ENCODE results near the gene SERPINE2. TPM values are rescaled to one million over a fixed set of nuclear protein-coding genes. Genes with fewer than 3 reads are reported as not detected.

SERPINE2 gene
- total RNA-seq, 1 donor from 2014 or later, result 69.1 TPM

DNA sequence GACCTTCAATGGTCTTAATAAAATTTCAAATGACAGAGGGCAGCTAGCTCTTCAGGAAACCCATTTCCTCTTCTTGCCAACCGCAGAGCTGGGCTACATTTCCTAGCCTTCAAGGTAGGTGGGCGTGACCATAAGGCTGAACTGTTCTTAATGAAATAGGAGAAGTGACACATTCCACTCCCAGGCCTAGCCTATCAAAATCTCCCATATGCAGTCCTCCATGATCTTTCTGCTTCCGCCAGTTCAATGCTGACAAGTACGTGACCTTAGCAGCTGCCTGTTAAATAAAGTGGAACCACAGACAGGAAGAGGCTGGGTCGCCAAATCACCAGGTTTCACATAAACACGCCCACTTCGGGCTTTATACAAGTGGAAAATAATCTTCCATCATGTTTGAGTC, 13.2 kb downstream of the SERPINE2 start:
- H3K27me3 Mint-ChIP-seq (ENCODE audit: unreplicated experiment), result no peaks in the 10 kb centered on the region
- H3K4me3 Mint-ChIP-seq (ENCODE audit: unreplicated experiment), result no peak overlapping the region
- DNase-seq (ENCODE audit: extremely low spot score, unreplicated experiment), result no peak
- no peaks in the 10 kb centered on the region for H3K9me3 Mint-ChIP-seq (ENCODE audit: unreplicated experiment)
- peaks cover under 1% of the 10 kb centered on the region for H3K4me1 Mint-ChIP-seq (ENCODE audit: unreplicated experiment)
- H3K36me3 Mint-ChIP-seq (ENCODE audit: unreplicated experiment), result no peaks in the 10 kb centered on the region
- no peak overlapping the region for H3K27ac Mint-ChIP-seq (ENCODE audit: unreplicated experiment)
- TF ChIP-seq, protein P1, sequence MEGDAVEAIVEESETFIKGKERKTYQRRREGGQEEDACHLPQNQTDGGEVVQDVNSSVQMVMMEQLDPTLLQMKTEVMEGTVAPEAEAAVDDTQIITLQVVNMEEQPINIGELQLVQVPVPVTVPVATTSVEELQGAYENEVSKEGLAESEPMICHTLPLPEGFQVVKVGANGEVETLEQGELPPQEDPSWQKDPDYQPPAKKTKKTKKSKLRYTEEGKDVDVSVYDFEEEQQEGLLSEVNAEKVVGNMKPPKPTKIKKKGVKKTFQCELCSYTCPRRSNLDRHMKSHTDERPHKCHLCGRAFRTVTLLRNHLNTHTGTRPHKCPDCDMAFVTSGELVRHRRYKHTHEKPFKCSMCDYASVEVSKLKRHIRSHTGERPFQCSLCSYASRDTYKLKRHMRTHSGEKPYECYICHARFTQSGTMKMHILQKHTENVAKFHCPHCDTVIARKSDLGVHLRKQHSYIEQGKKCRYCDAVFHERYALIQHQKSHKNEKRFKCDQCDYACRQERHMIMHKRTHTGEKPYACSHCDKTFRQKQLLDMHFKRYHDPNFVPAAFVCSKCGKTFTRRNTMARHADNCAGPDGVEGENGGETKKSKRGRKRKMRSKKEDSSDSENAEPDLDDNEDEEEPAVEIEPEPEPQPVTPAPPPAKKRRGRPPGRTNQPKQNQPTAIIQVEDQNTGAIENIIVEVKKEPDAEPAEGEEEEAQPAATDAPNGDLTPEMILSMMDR (IDR thresholded peaks at IDR 0.05), result no peak

DNA sequence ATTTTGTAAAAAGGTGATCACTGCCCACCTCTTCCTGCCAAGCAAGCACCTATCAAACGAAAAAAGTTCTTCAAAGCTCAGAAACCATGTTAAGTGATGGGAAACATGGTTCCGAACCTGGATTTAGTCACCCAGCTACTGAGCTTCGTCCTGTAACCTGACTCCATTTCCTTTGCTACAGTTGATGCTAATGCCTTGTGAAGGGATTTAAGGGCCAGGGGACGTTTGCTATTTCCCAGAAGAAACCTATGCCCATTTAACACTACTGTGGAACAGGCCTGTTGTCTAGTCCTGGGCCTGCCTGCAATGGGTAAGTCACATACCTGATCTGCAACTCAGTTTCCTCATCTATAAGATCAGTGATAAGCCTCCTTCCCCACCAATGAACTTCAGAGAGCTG, 14.8 kb downstream of the SERPINE2 start:
- peaks cover 3% of the 10 kb centered on the region for H3K4me1 Mint-ChIP-seq (ENCODE audit: unreplicated experiment)
- no peak overlapping the region for H3K4me3 Mint-ChIP-seq (ENCODE audit: unreplicated experiment)
- TF ChIP-seq, protein P1 (IDR thresholded peaks at IDR 0.05), result no peak
- no peak overlapping the region for H3K27ac Mint-ChIP-seq (ENCODE audit: unreplicated experiment)
- no peaks in the 10 kb centered on the region for H3K9me3 Mint-ChIP-seq (ENCODE audit: unreplicated experiment)
- no peaks in the 10 kb centered on the region for H3K36me3 Mint-ChIP-seq (ENCODE audit: unreplicated experiment)
- no peak for DNase-seq (ENCODE audit: extremely low spot score, unreplicated experiment)
- H3K27me3 Mint-ChIP-seq (ENCODE audit: unreplicated experiment), result no peaks in the 10 kb centered on the region

DNA sequence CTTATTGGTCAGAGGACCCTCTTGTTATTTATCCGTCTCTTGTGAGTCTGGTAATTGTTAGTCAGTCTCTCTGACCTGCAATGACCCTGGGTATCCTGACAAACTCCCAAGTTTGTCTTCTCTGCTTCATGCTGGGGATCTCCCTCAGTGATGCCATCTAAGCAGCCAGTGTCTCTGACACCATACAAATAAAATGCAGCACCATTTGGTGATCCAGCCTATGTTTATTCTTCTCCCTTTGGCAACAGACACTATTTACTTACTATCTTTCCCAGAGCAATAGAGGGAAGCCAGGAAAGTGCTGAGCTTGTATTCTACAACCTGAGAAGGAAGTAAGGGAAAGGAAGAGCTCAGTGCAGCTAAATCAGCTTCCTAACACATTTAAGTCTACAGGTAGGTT, 15.9 kb downstream of the SERPINE2 start:
- Mint-ChIP-seq H3K27ac (ENCODE audit: unreplicated experiment) (no peak overlapping the region), H3K4me3 (ENCODE audit: unreplicated experiment) (no peak overlapping the region), H3K27me3 (ENCODE audit: unreplicated experiment) (no peaks in the 10 kb centered on the region), H3K36me3 (ENCODE audit: unreplicated experiment) (no peaks in the 10 kb centered on the region), H3K4me1 (ENCODE audit: unreplicated experiment) (peaks cover 3% of the 10 kb centered on the region), H3K9me3 (ENCODE audit: unreplicated experiment) (no peaks in the 10 kb centered on the region)
- TF ChIP-seq, protein P1 (IDR thresholded peaks at IDR 0.05), result no peak
- no peak for DNase-seq (ENCODE audit: extremely low spot score, unreplicated experiment)

DNA sequence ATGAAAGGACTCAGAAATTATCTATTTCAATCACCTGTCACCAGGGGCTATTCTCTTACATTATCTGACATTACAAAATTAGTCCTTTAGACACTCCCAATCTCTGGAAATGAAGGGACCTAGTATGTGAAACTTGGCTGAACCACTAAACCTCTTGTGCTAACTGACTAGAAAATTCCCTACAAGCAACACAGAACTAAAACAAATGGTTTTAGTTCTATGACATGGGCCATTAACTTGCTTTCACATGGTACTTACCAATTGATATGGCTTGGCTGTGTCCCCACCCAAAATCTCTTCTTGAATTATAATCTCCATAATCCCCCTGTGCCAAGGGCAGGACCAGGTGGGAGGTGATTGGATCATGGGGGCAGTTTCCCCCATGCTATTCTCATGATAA, 16.6 kb downstream of the SERPINE2 start:
- TF ChIP-seq, protein P1 (IDR thresholded peaks at IDR 0.05), result no peak
- no peak overlapping the region for H3K27ac Mint-ChIP-seq (ENCODE audit: unreplicated experiment)

DNA sequence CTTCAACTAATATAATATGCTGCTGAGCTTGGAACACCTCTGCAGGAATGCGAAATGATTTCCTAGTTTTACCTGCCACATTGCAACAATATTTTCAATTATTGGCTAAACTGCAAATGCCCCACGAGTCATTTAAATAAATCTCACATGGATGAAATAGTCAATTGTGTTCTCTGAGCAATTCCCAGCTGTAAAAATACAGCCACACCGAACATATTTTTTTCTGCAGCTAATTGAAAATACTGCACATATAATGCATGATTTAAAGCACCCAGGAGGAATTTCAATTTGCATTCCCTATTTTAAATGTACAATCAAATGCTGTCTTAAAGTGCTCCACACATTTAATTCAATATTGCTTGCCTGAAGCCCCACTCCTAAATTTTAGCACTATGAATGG, 18.6 kb downstream of the SERPINE2 start:
- DNase-seq (ENCODE audit: extremely low spot score, unreplicated experiment), result no peak
- Mint-ChIP-seq H3K27me3 (ENCODE audit: unreplicated experiment) (no peaks in the 10 kb centered on the region), H3K36me3 (ENCODE audit: unreplicated experiment) (no peaks in the 10 kb centered on the region), H3K4me3 (ENCODE audit: unreplicated experiment) (no peak overlapping the region), H3K9me3 (ENCODE audit: unreplicated experiment) (no peaks in the 10 kb centered on the region), H3K4me1 (ENCODE audit: unreplicated experiment) (peaks cover 3% of the 10 kb centered on the region), H3K27ac (ENCODE audit: unreplicated experiment) (no peak overlapping the region)
- TF ChIP-seq, protein P1 (IDR thresholded peaks at IDR 0.05), result no peak

More for the DNA sequence above, 16.6 kb downstream of the SERPINE2 start:
- H3K9me3 Mint-ChIP-seq (ENCODE audit: unreplicated experiment), result no peaks in the 10 kb centered on the region
- H3K36me3 Mint-ChIP-seq (ENCODE audit: unreplicated experiment), result no peaks in the 10 kb centered on the region
- no peak overlapping the region for H3K4me3 Mint-ChIP-seq (ENCODE audit: unreplicated experiment)
- H3K4me1 Mint-ChIP-seq (ENCODE audit: unreplicated experiment), result peaks cover 3% of the 10 kb centered on the region
- no peak for DNase-seq (ENCODE audit: extremely low spot score, unreplicated experiment)
- H3K27me3 Mint-ChIP-seq (ENCODE audit: unreplicated experiment), result no peaks in the 10 kb centered on the region

All from osteocyte (in vitro differentiated cells).